HG03558 (cell line): ENCODE measurements around the gene LSS.
"Not testable (repeated sequence)": the region's sequence is repeated elsewhere in the genome, so short reads cannot be mapped to it uniquely, and the experiment has no call there.

Experiments used
- ATAC-seq: cut with Tn5 transposase; IDR thresholded peaks from one replicate; pipeline ENCODE4 v1.9.1; 2021; ENCODE audit warnings: moderate number of reproducible peaks; ENCODE audit not compliant: unreplicated experiment; ENCODE audit errors: extremely low read depth

Gene LSS

GRCh38 chr21:46176443-46177129, 52.0 kb downstream of the LSS start:
- ATAC-seq: not testable (repeated sequence)

DNA sequence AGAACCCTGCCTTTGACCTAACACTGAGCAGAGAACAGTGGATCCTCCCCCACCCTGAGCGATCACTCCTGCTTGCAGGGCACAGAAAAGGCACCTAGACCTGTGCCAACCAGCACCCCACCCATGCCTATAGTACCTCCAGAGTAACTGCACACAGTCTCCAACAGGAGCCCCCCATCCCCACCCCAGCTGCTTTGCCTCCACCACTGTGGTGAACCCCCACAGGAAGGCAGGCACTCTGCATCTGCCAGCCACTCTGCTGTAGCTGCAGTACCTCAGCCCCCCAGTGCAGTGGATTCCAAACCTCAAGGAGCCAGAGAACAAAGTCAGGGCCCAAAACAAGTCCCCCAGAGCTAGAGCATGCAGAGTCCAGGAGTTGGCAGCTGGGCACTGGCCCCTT, 55.0 kb downstream of the LSS start:
- ATAC-seq: no peak

DNA sequence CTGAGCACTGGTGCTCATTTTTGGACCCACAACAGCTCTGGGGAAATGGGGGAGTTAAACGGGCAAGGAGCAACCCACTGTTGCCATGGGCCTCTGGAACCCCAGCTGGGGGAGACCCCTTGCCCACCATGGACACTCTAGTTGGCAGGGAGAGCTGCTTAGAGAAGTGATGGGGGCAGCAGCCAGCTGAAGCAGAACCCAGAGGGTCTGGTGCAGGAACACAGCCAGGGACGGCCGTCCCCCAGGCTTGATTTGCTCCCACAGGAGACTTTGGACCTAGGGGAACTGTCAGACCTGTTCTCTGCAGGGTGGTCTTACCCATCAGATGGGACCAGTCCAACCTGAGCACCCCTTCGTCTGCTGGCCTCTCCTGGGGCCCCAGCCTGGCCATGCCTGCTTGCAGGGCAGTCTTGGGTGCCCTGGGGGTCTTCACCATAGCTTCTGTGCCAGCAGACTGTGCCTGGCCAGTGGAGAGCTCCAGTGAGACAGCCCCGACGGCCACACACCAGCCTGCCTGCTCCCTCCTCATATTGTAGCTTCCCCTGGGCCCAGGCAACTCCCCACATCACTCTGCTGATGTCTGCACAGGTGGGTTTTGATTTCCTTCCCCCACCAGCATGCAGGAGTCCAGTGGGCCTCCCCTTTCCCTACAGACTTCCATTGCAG, 55.6 kb downstream of the LSS start:
- no peak for ATAC-seq

DNA sequence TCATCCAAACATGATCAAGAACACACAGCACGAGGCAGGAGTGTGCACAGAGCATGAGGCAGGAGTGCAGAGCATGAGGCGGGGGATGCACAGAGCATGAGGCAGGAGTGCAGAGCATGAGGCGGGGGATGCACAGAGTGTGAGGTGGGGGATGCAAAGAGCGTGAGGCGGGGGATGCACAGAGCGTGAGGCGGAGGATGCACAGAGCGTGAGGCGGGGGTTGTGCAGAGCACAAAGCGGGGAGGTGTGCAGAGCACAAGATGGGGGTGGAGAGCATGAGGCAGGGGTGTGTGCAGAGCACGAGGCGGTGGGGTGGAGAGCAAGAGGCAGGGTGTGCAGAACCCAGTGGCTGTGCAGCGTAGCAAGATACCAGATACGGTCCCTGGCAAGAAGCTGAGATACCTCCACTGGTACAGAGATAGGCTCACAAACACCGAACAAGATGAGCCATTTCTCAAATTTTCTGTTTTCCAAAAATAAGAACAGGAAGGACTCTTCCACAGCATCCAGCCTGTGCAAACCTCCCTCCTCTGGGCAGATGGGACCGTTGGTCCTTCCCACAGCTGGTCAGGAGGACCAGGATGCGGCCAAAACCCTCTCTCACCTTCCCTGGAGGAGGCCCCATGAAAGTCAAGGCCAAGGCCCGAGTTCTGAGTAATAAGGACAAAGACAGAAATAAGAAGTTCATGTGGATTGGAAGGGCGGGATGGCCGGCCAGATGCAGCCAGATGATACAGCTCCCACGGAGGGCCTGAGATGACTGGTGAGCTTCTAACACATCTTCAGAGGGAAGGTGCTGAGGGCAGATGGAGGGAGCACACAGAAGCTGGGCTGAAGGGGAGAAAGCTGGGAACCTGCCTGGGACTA, 56.3 kb downstream of the LSS start:
- ATAC-seq: no peak

- ATAC-seq: no peak
Measured at GRCh38 chr21:46171585-46171984, 57.0 kb downstream of the LSS start.

GRCh38 chr21:46170436-46171193, 58.0 kb downstream of the LSS start:
- not testable (repeated sequence) for ATAC-seq

DNA sequence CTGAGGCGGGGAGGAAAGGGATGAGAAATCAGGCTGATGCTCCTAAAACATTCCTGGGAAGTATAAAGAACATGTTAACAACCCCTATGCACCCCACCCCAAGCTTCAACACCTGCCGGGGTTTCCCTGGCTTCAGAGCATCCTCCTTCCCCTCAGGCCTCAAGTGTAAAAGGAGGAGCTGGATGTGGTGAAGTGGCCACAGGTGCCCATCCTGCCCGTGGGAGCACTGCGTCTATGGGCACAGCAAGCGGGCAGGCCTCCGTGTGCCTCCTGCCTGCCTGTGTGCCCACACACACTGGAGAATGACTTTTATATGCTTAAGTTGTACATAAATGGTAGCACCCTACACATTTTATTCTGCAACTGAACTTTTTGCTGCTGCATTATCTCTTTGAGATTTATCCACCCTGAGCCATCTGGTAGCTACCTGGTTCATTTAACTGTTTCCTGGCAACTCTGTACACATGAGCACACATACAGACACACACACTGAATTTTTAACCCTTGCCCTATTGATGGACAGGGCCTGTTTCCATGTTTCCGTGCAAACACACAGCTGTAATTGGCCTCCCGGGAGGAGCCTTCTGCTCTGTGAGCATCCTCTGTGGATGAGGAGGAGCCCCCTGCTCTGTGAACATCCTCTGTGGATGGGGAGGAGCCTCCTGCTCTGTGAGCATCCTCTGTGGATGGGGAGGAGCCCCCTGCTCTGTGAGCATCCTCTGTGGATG, 59.8 kb downstream of the LSS start:
- ATAC-seq: no peak

DNA sequence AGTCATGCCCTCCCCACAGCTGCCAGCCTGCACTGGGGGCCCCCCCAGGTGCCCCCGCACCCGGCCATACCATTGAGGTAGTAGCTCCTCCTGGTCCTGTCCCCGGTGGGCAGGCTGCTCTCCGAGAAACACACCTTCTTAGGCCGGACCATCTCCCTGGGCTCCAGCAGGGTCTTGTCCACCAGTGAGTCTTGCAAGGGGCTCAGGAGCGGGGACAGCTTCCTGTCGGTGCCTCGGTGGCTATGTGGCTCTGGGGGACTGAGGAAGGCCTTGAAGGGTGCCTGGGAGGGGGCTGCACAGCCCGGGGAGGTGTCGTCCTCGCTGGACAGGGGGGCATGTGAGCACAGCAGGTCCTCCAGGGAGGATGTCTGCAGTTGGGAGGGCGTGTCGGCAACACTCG, 60.3 kb downstream of the LSS start:
- no peak for ATAC-seq

DNA sequence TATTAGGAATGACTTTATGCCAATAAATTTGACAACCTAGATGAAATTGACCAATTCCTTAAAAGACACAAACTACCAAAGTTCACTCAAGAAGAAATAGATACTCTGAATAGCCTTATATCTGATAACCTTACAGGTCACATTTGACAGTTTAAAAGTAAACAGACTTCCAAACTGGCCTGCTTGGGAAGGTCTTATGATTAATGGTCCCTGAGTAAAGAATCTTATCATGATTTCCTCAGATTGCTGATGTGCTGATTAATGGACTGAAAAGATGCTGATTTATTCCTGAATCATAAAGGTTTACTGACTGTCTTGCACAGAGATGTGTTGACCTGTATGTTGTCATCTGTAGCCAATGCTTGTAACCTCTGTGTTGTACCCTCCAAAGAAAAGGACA, 63.5 kb downstream of the LSS start:
- no peak for ATAC-seq

DNA sequence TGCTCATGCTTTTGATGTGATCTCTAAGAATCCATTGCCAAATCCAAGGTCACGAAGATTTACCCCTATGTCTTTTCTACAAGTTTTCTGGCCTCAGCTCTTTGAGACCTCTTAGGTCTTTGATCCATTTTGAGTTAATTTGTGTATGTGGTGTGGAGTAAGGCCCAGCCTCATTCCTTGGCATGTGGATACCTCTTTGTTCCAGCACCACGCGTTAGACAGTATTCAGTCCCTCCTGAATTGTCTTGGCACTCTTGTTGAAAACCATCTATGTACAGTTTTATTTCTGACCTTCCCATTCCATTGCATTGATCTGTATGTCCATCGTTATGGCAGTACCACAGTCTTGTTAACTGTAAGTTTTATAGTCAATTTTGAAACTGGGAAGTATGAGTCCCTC, 65.2 kb downstream of the LSS start:
- no peak for ATAC-seq

- ATAC-seq: no peak
Measured at GRCh38 chr21:46161633-46162592, 66.7 kb downstream of the LSS start.

DNA sequence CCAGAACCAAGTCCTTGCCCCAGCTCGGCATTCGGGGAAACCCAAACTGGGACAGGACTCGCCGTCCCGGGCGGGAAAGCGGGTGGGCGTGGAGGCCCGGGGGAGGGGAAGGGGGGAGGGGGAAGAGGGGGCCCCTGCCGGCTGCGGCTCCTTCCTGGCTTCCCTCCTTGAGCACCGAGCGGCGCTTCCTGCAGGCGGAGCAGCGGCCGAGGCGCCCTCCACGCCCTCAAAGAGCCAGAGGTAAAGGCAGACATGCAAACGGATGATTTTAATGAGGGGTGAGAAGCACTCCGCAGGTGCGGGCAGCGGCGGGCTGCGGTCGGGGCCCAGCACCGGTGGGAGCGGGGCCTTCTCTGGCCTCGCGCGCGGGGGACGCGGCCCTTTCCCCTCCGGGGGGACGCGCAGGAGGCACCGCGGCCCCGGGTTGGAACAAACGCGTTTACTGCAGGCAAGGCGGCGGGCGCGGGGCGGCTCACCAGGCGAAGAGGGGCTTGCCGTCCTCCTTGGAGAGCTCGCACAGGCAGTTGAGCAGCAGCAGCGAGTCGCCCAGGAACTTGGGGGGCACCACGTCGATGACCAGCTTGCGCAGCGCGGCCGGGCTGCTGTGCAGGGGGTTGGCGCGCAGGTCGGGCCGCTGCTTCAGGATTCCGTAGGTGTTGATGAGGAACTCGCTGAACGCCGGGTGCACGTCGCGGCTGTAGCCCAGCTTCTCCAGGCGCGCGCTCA, 67.5 kb downstream of the LSS start:
- ATAC-seq: no peak

DNA sequence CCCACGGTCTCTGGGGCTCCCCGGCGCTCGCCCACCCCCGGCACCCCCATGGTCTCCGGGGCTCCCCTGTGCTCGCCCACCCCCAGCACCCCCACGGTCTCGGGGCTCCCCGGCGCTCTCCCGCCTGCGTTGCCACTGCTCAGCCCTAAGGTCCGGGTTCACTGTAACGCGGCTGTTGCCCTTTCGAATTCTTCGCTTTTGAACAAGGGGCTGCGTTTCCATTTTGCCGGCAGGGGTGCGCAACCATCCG, 68.0 kb downstream of the LSS start:
- ATAC-seq: no peak

DNA sequence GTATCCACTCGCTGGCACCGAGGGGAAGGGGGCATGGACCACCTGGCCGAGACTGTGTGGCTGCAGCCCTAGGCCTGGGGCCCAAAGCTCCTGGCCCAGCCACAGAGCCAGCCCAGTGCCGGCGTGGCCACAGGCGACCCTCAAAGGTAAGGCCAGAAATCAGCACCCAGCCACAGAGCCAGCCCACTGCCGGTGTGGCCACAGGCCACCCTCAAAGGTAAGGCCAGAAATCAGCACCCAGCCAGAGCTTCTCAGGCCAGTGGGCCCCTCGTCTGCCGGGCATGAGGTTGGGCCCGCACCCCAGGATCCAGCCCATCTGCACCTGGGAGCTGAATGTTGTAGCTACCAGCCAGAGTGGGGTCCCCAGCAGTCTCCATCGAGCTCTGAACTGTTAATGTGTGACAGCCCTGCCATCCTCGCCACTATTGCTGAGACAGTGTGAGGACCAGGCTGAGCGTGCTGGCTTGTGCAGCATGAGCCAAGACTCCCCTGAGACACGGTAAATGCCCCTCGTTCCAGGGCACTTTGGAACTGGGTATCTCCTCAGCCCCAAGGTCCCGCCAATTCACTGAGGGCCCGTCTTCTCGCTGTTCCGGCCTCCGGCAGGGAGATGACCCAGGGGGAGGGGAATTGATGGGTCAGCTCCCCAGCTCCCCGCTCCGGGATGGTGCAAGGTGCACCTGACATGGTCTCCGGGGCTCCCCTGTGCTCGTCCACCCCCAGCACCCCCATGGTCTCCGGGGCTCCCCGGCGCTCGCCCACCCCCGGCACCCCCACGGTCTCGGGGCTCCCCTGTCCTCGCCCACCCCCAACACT, 68.5 kb downstream of the LSS start:
- no peak for ATAC-seq

DNA sequence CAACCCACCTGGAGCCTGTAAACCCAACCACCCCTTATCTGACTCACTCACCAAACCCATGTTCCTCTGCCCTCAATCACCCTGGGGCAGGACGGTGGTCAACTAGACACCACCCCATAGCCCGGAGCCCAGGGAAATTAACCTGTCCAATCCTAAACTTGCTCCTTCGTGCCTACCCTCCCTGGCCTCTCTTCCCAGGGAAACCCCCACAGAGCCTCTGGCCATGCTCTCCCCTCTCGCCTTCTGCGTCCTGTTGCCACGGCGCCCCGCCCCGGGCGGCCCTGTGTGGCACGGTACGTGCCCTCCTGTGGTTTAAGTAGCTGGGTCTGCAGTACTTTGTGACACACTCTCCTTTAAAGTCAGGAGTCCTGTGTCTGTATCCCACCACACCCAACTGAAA, 69.2 kb downstream of the LSS start:
- no peak for ATAC-seq

DNA sequence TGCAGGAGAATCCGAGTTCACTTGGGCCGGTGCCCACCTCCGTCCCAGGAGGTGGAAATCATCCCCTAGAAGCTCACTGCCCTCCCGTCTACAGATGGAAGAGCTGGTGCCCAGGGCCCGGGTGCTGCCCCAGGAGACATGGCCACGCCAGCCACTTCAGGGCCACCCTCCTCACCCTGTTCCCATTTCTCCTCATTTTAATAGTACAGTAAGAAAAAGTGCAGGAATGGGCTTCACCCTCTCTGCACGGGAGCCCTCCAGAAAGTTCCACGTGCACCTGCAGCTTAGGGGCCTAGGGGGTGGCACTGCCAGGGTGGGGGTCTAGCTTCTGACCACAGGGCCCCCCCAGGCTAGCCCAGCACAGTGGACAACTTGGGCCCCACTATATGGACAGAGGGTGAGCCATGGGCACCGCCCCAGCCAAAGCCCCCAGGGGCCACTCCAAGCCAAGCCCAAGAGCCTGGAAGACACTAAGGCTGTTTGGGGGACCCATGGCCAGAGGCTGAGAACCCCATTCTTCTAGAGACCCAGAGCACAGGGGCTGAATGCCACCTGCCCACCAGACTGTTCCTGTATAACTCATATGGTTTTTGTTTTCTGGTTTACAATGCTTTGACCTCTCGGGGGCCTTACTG, 69.8 kb downstream of the LSS start:
- no peak for ATAC-seq

- ATAC-seq: no peak
Measured at GRCh38 chr21:46157987-46158451, 70.6 kb downstream of the LSS start.
